HepG2 (cell line): ENCODE results near the gene SMG5. TPM values are rescaled to one million over a fixed set of nuclear protein-coding genes. Genes with fewer than 3 reads are reported as not detected.
A peak's percentile ranks its signal among the peaks of the same experiment; 100 is the strongest.

Source experiments
- CENPT ChIP-seq: sonication (generic); formaldehyde crosslinking; IDR thresholded peaks from 2 replicates; pipeline ENCODE4 v1.8.0; 2022; ENCODE audit warnings: low read depth, mild to moderate bottlenecking, moderate library complexity, missing genetic modification reagents
- CHCHD3 ChIP-seq: sonication (generic); formaldehyde crosslinking; IDR thresholded peaks from 2 replicates; pipeline ENCODE4 v1.8.0; 2022; ENCODE audit warnings: mild to moderate bottlenecking, missing genetic modification reagents, moderate library complexity
- FOXM1 ChIP-seq: sonication (generic); formaldehyde crosslinking; IDR thresholded peaks from 2 replicates; pipeline ENCODE4 v1.5.0; 2020; ENCODE audit warnings: missing genetic modification reagents
- HCFC1 ChIP-seq: fragments of 150-350 bp; IDR thresholded peaks from 2 replicates; pipeline ENCODE4 v1.6.1; 2014; ENCODE audit warnings: low read depth, low read length
- HDAC6 ChIP-seq: fragments of 200-600 bp; sonication (generic); IDR thresholded peaks from 2 replicates; pipeline ENCODE4 v1.7.0; 2017; ENCODE audit warnings: mild to moderate bottlenecking, antibody characterized with exemption, low read length, low read depth
- HNRNPLL ChIP-seq: fragments of 200-400 bp; formaldehyde crosslinking; IDR thresholded peaks from 2 replicates; pipeline ENCODE4 v1.6.1; 2017; ENCODE audit warnings: mild to moderate bottlenecking, low read depth, low read length; ENCODE audit not compliant: poor library complexity, severe bottlenecking
- KDM4B ChIP-seq: sonication (generic); formaldehyde crosslinking; IDR thresholded peaks from 2 replicates; pipeline ENCODE4 v1.4.0; 2020; ENCODE audit warnings: missing genetic modification reagents
- KLF13 ChIP-seq: sonication (generic); formaldehyde crosslinking; IDR thresholded peaks from 2 replicates; pipeline ENCODE4 v1.4.0; 2020; ENCODE audit warnings: mild to moderate bottlenecking, missing genetic modification reagents
- ZBTB8A ChIP-seq: sonication (generic); formaldehyde crosslinking; IDR thresholded peaks from 2 replicates; pipeline ENCODE4 v1.4.0; 2020; ENCODE audit warnings: mild to moderate bottlenecking, low read depth, missing genetic modification reagents, borderline replicate concordance
- ZKSCAN8 ChIP-seq: IDR thresholded peaks from 2 replicates; pipeline ENCODE4 v1.6.1; 2016; ENCODE audit warnings: borderline replicate concordance, missing genetic modification reagents, missing compliant biosample characterization
- ZNF598 ChIP-seq: sonication (generic); formaldehyde crosslinking; IDR thresholded peaks from 2 replicates; pipeline ENCODE4 v1.5.1; 2020; ENCODE audit warnings: mild to moderate bottlenecking, missing genetic modification reagents, borderline replicate concordance
- ZNF724P ChIP-seq: sonication (generic); formaldehyde crosslinking; IDR thresholded peaks from 2 replicates; pipeline ENCODE4 v1.8.0; 2022; ENCODE audit warnings: missing genetic modification reagents, borderline replicate concordance
- ZSCAN29 ChIP-seq: sonication (generic); formaldehyde crosslinking; conservative IDR thresholded peaks from 2 replicates; pipeline ENCODE4 v1.4.0; 2020; ENCODE audit warnings: mild to moderate bottlenecking, missing genetic modification reagents
- polyA plus RNA-seq, 8 experiments: library from polyadenylated mRNA; depleted of rRNA in 3 of 8; stranded (reverse) in 7 of 8; unstranded in 1 of 8; fragments of >200 nt; fragmentation: Illumina TruSeq in 4 of 8; extraction: Trizol in 4 of 8; gene quantifications; 2 replicates each; pipeline versions ENCODE4 v1.2.1 to v1.2.3, GENCODE V29; 2011 to 2016; ENCODE audit warnings: low read depth in 4 of 8, missing spikeins in 1 of 8, mixed read lengths in 1 of 8; ENCODE audit not compliant: insufficient read depth in 1 of 8
- total RNA-seq, 5 experiments: library from RNA; depleted of rRNA; stranded (reverse); fragments of >200 nt; fragmentation: Illumina TruSeq; extraction: Trizol; gene quantifications; 2 replicates each; pipeline ENCODE4 v1.2.3, GENCODE V29; 2016; ENCODE audit warnings: low read depth in 1 of 5
- TF ChIP-seq, protein P1 (sequence below): sonication (generic); formaldehyde crosslinking; conservative IDR thresholded peaks from 2 replicates; pipeline ENCODE4 v1.4.0; 2020; ENCODE audit warnings: missing genetic modification reagents
- TF ChIP-seq, protein P2 (sequence below): sonication (generic); formaldehyde crosslinking; IDR thresholded peaks from 2 replicates; pipeline ENCODE4 v1.4.0; 2020; ENCODE audit warnings: missing genetic modification reagents
- TF ChIP-seq, protein P3 (sequence below): sonication (generic); formaldehyde crosslinking; IDR thresholded peaks from 2 replicates; pipeline ENCODE4 v1.9.0; 2022; ENCODE audit warnings: low read depth, missing genetic modification reagents
- TF ChIP-seq, protein P4 (sequence below): sonication (generic); formaldehyde crosslinking; IDR thresholded peaks from 2 replicates; pipeline ENCODE4 v1.4.0; 2020; ENCODE audit warnings: missing genetic modification reagents

The SMG5 gene
- total and polyA plus RNA-seq, 2 of the 13 experiments (the other 11 are each of a cell fraction or from before 2014, with no cell fraction given) = 50.5 to 84.0 TPM

DNA sequence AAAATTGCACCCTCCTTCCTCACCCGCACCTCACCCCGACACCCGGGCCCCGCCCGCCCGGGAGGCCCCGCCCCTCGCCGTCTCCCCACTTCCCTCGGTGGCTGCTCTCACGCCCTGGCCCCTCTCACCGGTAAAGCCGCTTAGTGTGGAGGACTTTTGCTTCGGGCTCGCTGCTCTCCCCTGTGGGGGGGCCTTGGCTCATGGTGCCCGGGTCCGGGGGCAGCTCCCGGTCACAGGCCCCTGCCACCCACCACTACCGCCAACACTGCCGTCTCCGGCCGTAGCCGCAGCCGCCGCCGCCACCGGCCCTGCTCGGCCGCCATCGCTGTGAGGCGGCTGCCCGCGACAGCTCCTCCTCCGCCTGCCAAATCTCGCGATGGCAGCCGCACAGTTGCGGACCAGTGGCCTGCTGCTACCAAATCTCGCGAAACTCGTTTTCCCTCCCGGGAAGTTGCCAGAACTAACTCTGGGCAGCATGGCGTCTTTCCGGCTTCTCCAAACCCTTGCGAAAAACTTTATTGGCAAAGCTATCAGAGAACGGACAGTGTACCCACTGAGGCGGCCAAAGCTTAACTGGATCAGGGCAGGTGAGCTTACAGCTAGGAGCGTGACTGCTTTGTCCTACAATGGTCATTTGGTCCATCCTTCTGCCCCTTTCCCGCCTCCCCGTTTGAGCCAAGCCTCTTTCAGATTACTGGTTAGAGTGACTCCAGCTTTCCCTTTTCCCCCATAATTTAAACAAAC is at the start of gene SMG5 (continued):
- TF ChIP-seq, protein P1, sequence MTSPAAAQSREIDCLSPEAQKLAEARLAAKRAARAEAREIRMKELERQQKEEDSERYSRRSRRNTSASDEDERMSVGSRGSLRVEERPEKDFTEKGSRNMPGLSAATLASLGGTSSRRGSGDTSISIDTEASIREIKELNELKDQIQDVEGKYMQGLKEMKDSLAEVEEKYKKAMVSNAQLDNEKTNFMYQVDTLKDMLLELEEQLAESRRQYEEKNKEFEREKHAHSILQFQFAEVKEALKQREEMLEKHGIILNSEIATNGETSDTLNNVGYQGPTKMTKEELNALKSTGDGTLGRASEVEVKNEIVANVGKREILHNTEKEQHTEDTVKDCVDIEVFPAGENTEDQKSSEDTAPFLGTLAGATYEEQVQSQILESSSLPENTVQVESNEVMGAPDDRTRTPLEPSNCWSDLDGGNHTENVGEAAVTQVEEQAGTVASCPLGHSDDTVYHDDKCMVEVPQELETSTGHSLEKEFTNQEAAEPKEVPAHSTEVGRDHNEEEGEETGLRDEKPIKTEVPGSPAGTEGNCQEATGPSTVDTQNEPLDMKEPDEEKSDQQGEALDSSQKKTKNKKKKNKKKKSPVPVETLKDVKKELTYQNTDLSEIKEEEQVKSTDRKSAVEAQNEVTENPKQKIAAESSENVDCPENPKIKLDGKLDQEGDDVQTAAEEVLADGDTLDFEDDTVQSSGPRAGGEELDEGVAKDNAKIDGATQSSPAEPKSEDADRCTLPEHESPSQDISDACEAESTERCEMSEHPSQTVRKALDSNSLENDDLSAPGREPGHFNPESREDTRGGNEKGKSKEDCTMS (CRISPR knock-in tag) = no peak
- TF ChIP-seq KDM4B (CRISPR knock-in tag) (peak; percentile 95), ZKSCAN8 (CRISPR knock-in tag) (peak; percentile 93; the same call in 1 of the 2 replicates), FOXM1 (CRISPR knock-in tag) (no peak), ZSCAN29 (CRISPR knock-in tag) (peak; percentile 79), CENPT (CRISPR knock-in tag) (peak; percentile 48; the same call in 1 of the 2 replicates), HNRNPLL (peak; percentile 64), HDAC6 (no peak), CHCHD3 (CRISPR knock-in tag) (no peak), ZNF724P (CRISPR knock-in tag) (no peak; the same call in 1 of the 2 replicates), ZBTB8A (no peak; the same call in 1 of the 2 replicates), HCFC1 (peak; percentile 86), ZNF598 (CRISPR knock-in tag) (0 out of 2 replicates have a peak, but pooled peaks have one; percentile 62), KLF13 (CRISPR knock-in tag) (no peak)
- TF ChIP-seq, protein P2, sequence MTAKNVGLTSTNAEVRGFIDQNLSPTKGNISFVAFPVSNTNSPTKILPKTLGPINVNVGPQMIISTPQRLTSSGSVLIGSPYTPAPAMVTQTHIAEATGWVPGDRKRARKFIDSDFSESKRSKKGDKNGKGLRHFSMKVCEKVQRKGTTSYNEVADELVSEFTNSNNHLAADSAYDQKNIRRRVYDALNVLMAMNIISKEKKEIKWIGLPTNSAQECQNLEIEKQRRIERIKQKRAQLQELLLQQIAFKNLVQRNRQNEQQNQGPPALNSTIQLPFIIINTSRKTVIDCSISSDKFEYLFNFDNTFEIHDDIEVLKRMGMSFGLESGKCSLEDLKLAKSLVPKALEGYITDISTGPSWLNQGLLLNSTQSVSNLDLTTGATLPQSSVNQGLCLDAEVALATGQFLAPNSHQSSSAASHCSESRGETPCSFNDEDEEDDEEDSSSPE (CRISPR knock-in tag) = peak; percentile 93
- TF ChIP-seq, protein P3, sequence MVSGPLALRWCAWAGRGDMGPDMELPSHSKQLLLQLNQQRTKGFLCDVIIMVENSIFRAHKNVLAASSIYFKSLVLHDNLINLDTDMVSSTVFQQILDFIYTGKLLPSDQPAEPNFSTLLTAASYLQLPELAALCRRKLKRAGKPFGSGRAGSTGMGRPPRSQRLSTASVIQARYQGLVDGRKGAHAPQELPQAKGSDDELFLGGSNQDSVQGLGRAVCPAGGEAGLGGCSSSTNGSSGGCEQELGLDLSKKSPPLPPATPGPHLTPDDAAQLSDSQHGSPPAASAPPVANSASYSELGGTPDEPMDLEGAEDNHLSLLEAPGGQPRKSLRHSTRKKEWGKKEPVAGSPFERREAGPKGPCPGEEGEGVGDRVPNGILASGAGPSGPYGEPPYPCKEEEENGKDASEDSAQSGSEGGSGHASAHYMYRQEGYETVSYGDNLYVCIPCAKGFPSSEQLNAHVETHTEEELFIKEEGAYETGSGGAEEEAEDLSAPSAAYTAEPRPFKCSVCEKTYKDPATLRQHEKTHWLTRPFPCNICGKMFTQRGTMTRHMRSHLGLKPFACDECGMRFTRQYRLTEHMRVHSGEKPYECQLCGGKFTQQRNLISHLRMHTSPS (CRISPR knock-in tag) = no peak
- TF ChIP-seq, protein P4, sequence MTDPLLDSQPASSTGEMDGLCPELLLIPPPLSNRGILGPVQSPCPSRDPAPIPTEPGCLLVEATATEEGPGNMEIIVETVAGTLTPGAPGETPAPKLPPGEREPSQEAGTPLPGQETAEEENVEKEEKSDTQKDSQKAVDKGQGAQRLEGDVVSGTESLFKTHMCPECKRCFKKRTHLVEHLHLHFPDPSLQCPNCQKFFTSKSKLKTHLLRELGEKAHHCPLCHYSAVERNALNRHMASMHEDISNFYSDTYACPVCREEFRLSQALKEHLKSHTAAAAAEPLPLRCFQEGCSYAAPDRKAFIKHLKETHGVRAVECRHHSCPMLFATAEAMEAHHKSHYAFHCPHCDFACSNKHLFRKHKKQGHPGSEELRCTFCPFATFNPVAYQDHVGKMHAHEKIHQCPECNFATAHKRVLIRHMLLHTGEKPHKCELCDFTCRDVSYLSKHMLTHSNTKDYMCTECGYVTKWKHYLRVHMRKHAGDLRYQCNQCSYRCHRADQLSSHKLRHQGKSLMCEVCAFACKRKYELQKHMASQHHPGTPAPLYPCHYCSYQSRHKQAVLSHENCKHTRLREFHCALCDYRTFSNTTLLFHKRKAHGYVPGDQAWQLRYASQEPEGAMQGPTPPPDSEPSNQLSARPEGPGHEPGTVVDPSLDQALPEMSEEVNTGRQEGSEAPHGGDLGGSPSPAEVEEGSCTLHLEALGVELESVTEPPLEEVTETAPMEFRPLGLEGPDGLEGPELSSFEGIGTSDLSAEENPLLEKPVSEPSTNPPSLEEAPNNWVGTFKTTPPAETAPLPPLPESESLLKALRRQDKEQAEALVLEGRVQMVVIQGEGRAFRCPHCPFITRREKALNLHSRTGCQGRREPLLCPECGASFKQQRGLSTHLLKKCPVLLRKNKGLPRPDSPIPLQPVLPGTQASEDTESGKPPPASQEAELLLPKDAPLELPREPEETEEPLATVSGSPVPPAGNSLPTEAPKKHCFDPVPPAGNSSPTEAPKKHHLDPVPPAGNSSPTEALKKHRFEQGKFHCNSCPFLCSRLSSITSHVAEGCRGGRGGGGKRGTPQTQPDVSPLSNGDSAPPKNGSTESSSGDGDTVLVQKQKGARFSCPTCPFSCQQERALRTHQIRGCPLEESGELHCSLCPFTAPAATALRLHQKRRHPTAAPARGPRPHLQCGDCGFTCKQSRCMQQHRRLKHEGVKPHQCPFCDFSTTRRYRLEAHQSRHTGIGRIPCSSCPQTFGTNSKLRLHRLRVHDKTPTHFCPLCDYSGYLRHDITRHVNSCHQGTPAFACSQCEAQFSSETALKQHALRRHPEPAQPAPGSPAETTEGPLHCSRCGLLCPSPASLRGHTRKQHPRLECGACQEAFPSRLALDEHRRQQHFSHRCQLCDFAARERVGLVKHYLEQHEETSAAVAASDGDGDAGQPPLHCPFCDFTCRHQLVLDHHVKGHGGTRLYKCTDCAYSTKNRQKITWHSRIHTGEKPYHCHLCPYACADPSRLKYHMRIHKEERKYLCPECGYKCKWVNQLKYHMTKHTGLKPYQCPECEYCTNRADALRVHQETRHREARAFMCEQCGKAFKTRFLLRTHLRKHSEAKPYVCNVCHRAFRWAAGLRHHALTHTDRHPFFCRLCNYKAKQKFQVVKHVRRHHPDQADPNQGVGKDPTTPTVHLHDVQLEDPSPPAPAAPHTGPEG (CRISPR knock-in tag) = 0 out of 2 replicates have a peak, but pooled peaks have one; percentile 14
